Ishikawa (cell line): ENCODE results near the gene TRAPPC3.

Source experiments
- CEBPB ChIP-seq: IDR thresholded peaks from 2 replicates; pipeline ENCODE4 v1.6.1; 2012
- CREB1 ChIP-seq: IDR thresholded peaks from 2 replicates; pipeline ENCODE4 v1.6.1; 2012; ENCODE audit warnings: low read depth
- EGR1 ChIP-seq: IDR thresholded peaks from 2 replicates; pipeline ENCODE4 v1.6.1; 2012
- EP300 ChIP-seq: IDR thresholded peaks from 2 replicates; pipeline ENCODE4 v1.6.1; 2012; ENCODE audit warnings: borderline replicate concordance
- FOXM1 ChIP-seq: IDR thresholded peaks from 2 replicates; pipeline ENCODE4 v1.6.1; 2012; ENCODE audit warnings: low read depth, borderline replicate concordance
- MAX ChIP-seq: IDR thresholded peaks from 2 replicates; pipeline ENCODE4 v1.6.1; 2012
- NFIC ChIP-seq: IDR thresholded peaks from 2 replicates; pipeline ENCODE4 v1.6.1; 2012
- RAD21 ChIP-seq: IDR thresholded peaks from 2 replicates; pipeline ENCODE4 v1.6.1; 2012; ENCODE audit warnings: low read depth
- REST ChIP-seq: IDR thresholded peaks from 2 replicates; pipeline ENCODE4 v1.6.1; 2012; ENCODE audit warnings: low read depth, mild to moderate bottlenecking
- TAF1 ChIP-seq: IDR thresholded peaks from 2 replicates; pipeline ENCODE4 v1.6.1; 2012; ENCODE audit warnings: low read depth, mild to moderate bottlenecking
- TCF12 ChIP-seq: IDR thresholded peaks from 2 replicates; pipeline ENCODE4 v1.6.1; 2012; ENCODE audit warnings: low read depth
- USF1 ChIP-seq: IDR thresholded peaks from 2 replicates; pipeline ENCODE4 v1.6.1; 2012
- YY1 ChIP-seq: IDR thresholded peaks from 2 replicates; pipeline ENCODE4 v1.6.1; 2012; ENCODE audit warnings: low read depth

- TF ChIP-seq TAF1 (no peak), FOXM1 (no peak), CREB1 (no peak), REST (no peak), NFIC (no peak), YY1 (no peak), USF1 (no peak), TCF12 (no peak), EGR1 (no peak), EP300 (no peak), MAX (no peak), CEBPB (no peak), RAD21 (no peak)
These were observed 13.5 kb downstream of the TRAPPC3 start for GRCh38 chr1:36135796-36136195.
